Stimulated activated naive CD8-positive, alpha-beta T cell treated with anti-CD3 and anti-CD28 coated beads, Interleukin-15, Interleukin-2, amounts not matched to agents 100 U/mL and 50 U/mL, for 24 hours (primary cell): ENCODE measurements around the gene MAPKAPK2.

Experiments
- ATAC-seq: fragments of 150-1000 bp; cut with Tn5 transposase; one replicate; pipeline ENCODE4 v1.10.0; 2021
- DNase-seq: peaks from one replicate; pipeline ENCODE4 v3.0.0; 2021

MAPKAPK2 gene

GRCh38 chr1:206660136-206660535 is 24.6 kb upstream of the MAPKAPK2 start:
- no peak for DNase-seq
- no peak for ATAC-seq

GRCh38 chr1:206661161-206661820 is 23.4 kb upstream of the MAPKAPK2 start:
- no peak for DNase-seq
- no peak for ATAC-seq

- DNase-seq (no peak), ATAC-seq (peak; percentile 64)
Observed at GRCh38 chr1:206662396-206663092, 22.2 kb upstream of the MAPKAPK2 start.

GRCh38 chr1:206663362-206663761 is 21.3 kb upstream of the MAPKAPK2 start:
- DNase-seq (no peak), ATAC-seq (no peak)

GRCh38 chr1:206663832-206664652 is 20.7 kb upstream of the MAPKAPK2 start:
- DNase-seq (peak; percentile 79), ATAC-seq (peak; percentile 64)

GRCh38 chr1:206664740-206665139 is 20.0 kb upstream of the MAPKAPK2 start:
- no peak for ATAC-seq

GRCh38 chr1:206666031-206666561 is 18.6 kb upstream of the MAPKAPK2 start:
- DNase-seq (no peak), ATAC-seq (no peak)

More at GRCh38 chr1:206664740-206665139, 20.0 kb upstream of the MAPKAPK2 start:
- DNase-seq, result no peak

GRCh38 chr1:206666954-206667665 is 17.6 kb upstream of the MAPKAPK2 start:
- no peak for ATAC-seq

GRCh38 chr1:206668351-206668750 is 16.4 kb upstream of the MAPKAPK2 start:
- ATAC-seq, result no peak

More at GRCh38 chr1:206666954-206667665, 17.6 kb upstream of the MAPKAPK2 start:
- DNase-seq, result no peak

GRCh38 chr1:206668874-206669410 is 15.8 kb upstream of the MAPKAPK2 start:
- ATAC-seq, result no peak
- no peak for DNase-seq

More at GRCh38 chr1:206668351-206668750, 16.4 kb upstream of the MAPKAPK2 start:
- no peak for DNase-seq

GRCh38 chr1:206672011-206672688 is 12.6 kb upstream of the MAPKAPK2 start:
- ATAC-seq, result no peak
- DNase-seq, result no peak

GRCh38 chr1:206672844-206673758 is 11.6 kb upstream of the MAPKAPK2 start:
- ATAC-seq, result no peak
- no peak for DNase-seq

- ATAC-seq (no peak), DNase-seq (no peak)
Observed at GRCh38 chr1:206674236-206674635, 10.5 kb upstream of the MAPKAPK2 start.

- no peak for ATAC-seq
- no peak for DNase-seq
Observed at GRCh38 chr1:206674745-206675175, 9.9 kb upstream of the MAPKAPK2 start.

- no peak for ATAC-seq
- DNase-seq, result no peak
Observed at GRCh38 chr1:206676499-206676898, 8.2 kb upstream of the MAPKAPK2 start.

GRCh38 chr1:206678490-206678889 is 6.2 kb upstream of the MAPKAPK2 start:
- ATAC-seq, result no peak

GRCh38 chr1:206679738-206680211 is 4.9 kb upstream of the MAPKAPK2 start:
- ATAC-seq (peak; percentile 47), DNase-seq (peak; percentile 47)

More at GRCh38 chr1:206678490-206678889, 6.2 kb upstream of the MAPKAPK2 start:
- no peak for DNase-seq

GRCh38 chr1:206680279-206680678 is 4.4 kb upstream of the MAPKAPK2 start:
- DNase-seq, result no peak
- peak; percentile 32 for ATAC-seq

GRCh38 chr1:206681359-206681758 is 3.3 kb upstream of the MAPKAPK2 start:
- DNase-seq, result no peak
- ATAC-seq, result no peak

GRCh38 chr1:206682111-206682510 is 2.6 kb upstream of the MAPKAPK2 start:
- DNase-seq (no peak), ATAC-seq (no peak)
